Motor neuron (in vitro differentiated cells): ENCODE results near the gene PABPN1L. TPM values are rescaled to one million over a fixed set of nuclear protein-coding genes. Genes with fewer than 3 reads are reported as not detected.

Source experiments
- ATAC-seq, 8 experiments: fragments of 200-7000 bp; cut with Tn5 transposase; replicated peaks in 6 of 8; 2 replicates each; pipeline ENCODE4 v1.8.0; 2021; ENCODE audit warnings: mild to moderate bottlenecking in 8 of 8, moderate library complexity in 8 of 8
- H3K27ac ChIP-seq, 2 donors: fragments of 250-450 bp; sonication (Bioruptor Pico); 2 replicates each; pipeline ENCODE4 v1.9.0; 2021; ENCODE audit warnings: antibody characterized with exemption in 2 of 2, mild to moderate bottlenecking in 2 of 2, moderate library complexity in 1 of 2
- H3K4me1 ChIP-seq, 2 donors: fragments of 250-450 bp; sonication (Bioruptor Pico); replicated peaks in 1 of 2; 2 replicates each; pipeline ENCODE4 v1.6.1; 2021; ENCODE audit warnings: antibody characterized with exemption in 2 of 2, mild to moderate bottlenecking in 2 of 2, moderate library complexity in 1 of 2
- H3K4me3 ChIP-seq, 5 donors: fragments of 250-450 bp; sonication (Bioruptor Pico); 2 replicates each; pipeline ENCODE4 v1.9.0; 2021; ENCODE audit warnings: antibody characterized with exemption in 5 of 5, mild to moderate bottlenecking in 5 of 5, moderate library complexity in 4 of 5
- WGBS, 10 experiments: fragments of 450-650 bp; shearing (Covaris generic); methylation state at CpG; one replicate each; pipeline ENCODE4 v1.0.0; 2022; 5-methylcytosine and 5-hydroxymethylcytosine counted together
- in situ Hi-C, 9 experiments: fragments of 400-800 bp; cut with MboI; loops; one replicate each; pipeline ENCODE4 v1.15.0; 2021; ENCODE audit warnings: low sequenced_read_pairs in 9 of 9, low pct_unique_long_range_greater_than_20kb in 2 of 9; ENCODE audit not compliant: unreplicated experiment in 9 of 9
- total RNA-seq, 8 experiments: library from RNA; unstranded; fragments of 300-600 nt; gene quantifications; 2 replicates each; pipeline versions ENCODE4 v1.2.3 to v1.2.4, GENCODE V29; 2022

Gene PABPN1L
- under 1 TPM in 4 of 8 experiments, not detected in 4; 0.14 to 0.80 (median 0.48) TPM for total RNA-seq

GRCh38 chr16:88866151-88866920, at the start of gene PABPN1L:
TSS of gene PABPN1L (minus strand) at chr16:88866660. CDS start at chr16:88866606, 54 bp downstream.
- ATAC-seq: no peak
- peaks cover 14 to 15% of the 10 kb centered on the region in 2 donors for H3K4me1 ChIP-seq
- H3K4me3 ChIP-seq: no peak within 1 kb of the TSS
- in situ Hi-C loops: no loop called here
- WGBS, 10 experiments: 25 to 72% methylated on average over 4 of the region's 20 CpGs; no CpG with 5 or more reads in 8 of the 10 experiments
- no peak within 1 kb of the TSS for H3K27ac ChIP-seq

GRCh38 chr16:88915639-88916327, 49.3 kb upstream of the PABPN1L start:
- Histone ChIP-seq H3K4me1 (peaks cover 0 to 22% of the 10 kb centered on the region in 2 donors), H3K4me3 (no peak overlapping the region), H3K27ac (no peak overlapping the region)
- no peak for ATAC-seq
- 50 to 100% (median 100%) methylated on average over 1 to 4 of the region's 30 CpGs; no CpG with 5 or more reads in 5 of the 10 experiments for WGBS, 10 experiments
- in situ Hi-C loops: loop anchor here in 1 of 9 experiments (10.0 kb wide), 1 partner anchor 61 kb away; the partner anchor contains the start of genes GALNS and TRAPPC2L

- ATAC-seq: peak; percentile 6 to 92 (median 52)
- H3K4me1 ChIP-seq: peaks cover 0 to 24% of the 10 kb centered on the region in 2 donors
- 65% methylated on average over 4 of the region's 20 CpGs; no CpG with 5 or more reads in 9 of the 10 experiments for WGBS, 10 experiments
- H3K27ac ChIP-seq: no peak overlapping the region
- no peak overlapping the region for H3K4me3 ChIP-seq
- in situ Hi-C loops: loop anchor here in 1 of 9 experiments (10.0 kb wide), 1 partner anchor 60 kb away; the partner anchor contains the start of genes GALNS and TRAPPC2L
Measured at GRCh38 chr16:88914750-88915368, 48.4 kb upstream of the PABPN1L start.

- H3K4me3 ChIP-seq: no peak overlapping the region
- ATAC-seq: no peak
- H3K4me1 ChIP-seq: peaks cover 0 to 24% of the 10 kb centered on the region in 2 donors
- WGBS, 10 experiments: 89 to 100% (median 96%) methylated on average over 1 to 6 of the region's 13 CpGs; no CpG with 5 or more reads in 4 of the 10 experiments
- no peak overlapping the region for H3K27ac ChIP-seq
- in situ Hi-C loops: loop anchor here in 1 of 9 experiments (10.0 kb wide), 1 partner anchor 59 kb away; the partner anchor contains the start of genes GALNS and TRAPPC2L
Measured at GRCh38 chr16:88913870-88914269, 47.4 kb upstream of the PABPN1L start.

GRCh38 chr16:88913001-88913612, 46.6 kb upstream of the PABPN1L start:
- peaks cover 0 to 24% of the 10 kb centered on the region in 2 donors for H3K4me1 ChIP-seq
- H3K4me3 ChIP-seq: no peak overlapping the region
- in situ Hi-C loops: loop anchor here in 1 of 9 experiments (10.0 kb wide), 1 partner anchor 58 kb away; the partner anchor contains the start of genes GALNS and TRAPPC2L
- H3K27ac ChIP-seq: no peak overlapping the region
- no peak for ATAC-seq
- 83 to 100% (median 100%) methylated on average over 1 to 4 of the region's 16 CpGs; no CpG with 5 or more reads in 4 of the 10 experiments for WGBS, 10 experiments

- Histone ChIP-seq H3K27ac (no peak overlapping the region), H3K4me1 (peaks cover 0 to 20% of the 10 kb centered on the region in 2 donors), H3K4me3 (no peak overlapping the region)
- WGBS, 10 experiments: 32 to 96% (median 61%) methylated on average over 4 to 6 of the region's 15 CpGs; no CpG with 5 or more reads in 6 of the 10 experiments
- in situ Hi-C loops: loop anchor here in 1 of 9 experiments (10.0 kb wide), 1 partner anchor 58 kb away; the partner anchor contains the start of genes GALNS and TRAPPC2L
- no peak for ATAC-seq
Measured at GRCh38 chr16:88912556-88912955, 46.1 kb upstream of the PABPN1L start.

- ATAC-seq: no peak
- in situ Hi-C loops: loop anchor here in 1 of 9 experiments (10.0 kb wide), 1 partner anchor 57 kb away; the partner anchor contains the start of genes GALNS and TRAPPC2L
- WGBS, 10 experiments: 50 to 100% (median 77%) methylated on average over 2 to 7 of the region's 16 CpGs; no CpG with 5 or more reads in 6 of the 10 experiments
- Histone ChIP-seq H3K4me3 (no peak overlapping the region), H3K4me1 (peaks cover 0 to 14% of the 10 kb centered on the region in 2 donors), H3K27ac (no peak overlapping the region)
Measured at GRCh38 chr16:88911946-88912310, 45.5 kb upstream of the PABPN1L start.

- peaks cover 0 to 9% of the 10 kb centered on the region in 2 donors for H3K4me1 ChIP-seq
- ATAC-seq: peak in 3 of 8 experiments; percentile 5 to 11 (median 10)
- in situ Hi-C loops: loop anchor here in 1 of 9 experiments (10.0 kb wide), 1 partner anchor 57 kb away; the partner anchor contains the start of genes GALNS and TRAPPC2L
- H3K4me3 ChIP-seq: no peak overlapping the region
- WGBS, 10 experiments: 12 to 100% (median 87%) methylated on average over 1 to 9 of the region's 36 CpGs; no CpG with 5 or more reads in 3 of the 10 experiments
- peak overlapping the region in 1 of 2 donors; percentile 48 for H3K27ac ChIP-seq
Measured at GRCh38 chr16:88911136-88911945, 44.9 kb upstream of the PABPN1L start.

GRCh38 chr16:88910284-88911135, 44.0 kb upstream of the PABPN1L start:
- peak overlapping the region in 1 of 2 donors; percentile 48 for H3K27ac ChIP-seq
- in situ Hi-C loops: loop anchor here in 1 of 9 experiments (10.0 kb wide), 1 partner anchor 56 kb away; the partner anchor contains the start of genes GALNS and TRAPPC2L
- WGBS, 10 experiments: 57 to 100% (median 65%) methylated on average over 1 to 6 of the region's 26 CpGs; no CpG with 5 or more reads in 6 of the 10 experiments
- ATAC-seq: peak in 3 of 8 experiments; percentile 10 to 17 (median 12)
- no peak overlapping the region for H3K4me3 ChIP-seq
- peaks cover 0 to 16% of the 10 kb centered on the region in 2 donors for H3K4me1 ChIP-seq

GRCh38 chr16:88909431-88910210, 43.2 kb upstream of the PABPN1L start:
- Histone ChIP-seq H3K4me1 (peaks cover 0 to 19% of the 10 kb centered on the region in 2 donors), H3K4me3 (no peak overlapping the region), H3K27ac (no peak overlapping the region)
- WGBS, 10 experiments: 26 to 93% (median 75%) methylated on average over 3 to 11 of the region's 44 CpGs; no CpG with 5 or more reads in 4 of the 10 experiments
- ATAC-seq: peak in 1 of 8 experiments; percentile 53
- in situ Hi-C loops: loop anchor here in 1 of 9 experiments (10.0 kb wide), 1 partner anchor 55 kb away; the partner anchor contains the start of genes GALNS and TRAPPC2L
